GM15510 (cell line): Measurements from ENCODE around the gene CLTA.

Experiments used
- POLR2A ChIP-seq: IDR thresholded peaks from 3 replicates; pipeline ENCODE4 v1.6.1; 2011; ENCODE audit warnings: borderline replicate concordance; ENCODE audit not compliant: insufficient read length; ENCODE audit errors: extremely low read depth

CLTA gene

GRCh38 chr9:36204906-36205547 lies 14.3 kb downstream of the CLTA start:
- TF ChIP-seq POLR2A: no peak

- TF ChIP-seq POLR2A: no peak
Measured at GRCh38 chr9:36207016-36207415, 16.3 kb downstream of the CLTA start.

GRCh38 chr9:36207546-36208012 lies 16.9 kb downstream of the CLTA start:
- no peak for TF ChIP-seq POLR2A

GRCh38 chr9:36208521-36209253 lies 18.0 kb downstream of the CLTA start:
- TF ChIP-seq POLR2A: no peak

- TF ChIP-seq POLR2A: no peak
Measured at GRCh38 chr9:36210722-36211121, 20.0 kb downstream of the CLTA start.

GRCh38 chr9:36211510-36211909 lies 20.8 kb downstream of the CLTA start:
- no peak for TF ChIP-seq POLR2A

GRCh38 chr9:36213387-36213786 lies 22.7 kb downstream of the CLTA start:
- no peak for TF ChIP-seq POLR2A

GRCh38 chr9:36213989-36214388 lies 23.3 kb downstream of the CLTA start:
- TF ChIP-seq POLR2A: no peak

- no peak for TF ChIP-seq POLR2A
Measured at GRCh38 chr9:36214571-36214970, 23.9 kb downstream of the CLTA start.

- no peak for TF ChIP-seq POLR2A
Measured at GRCh38 chr9:36217256-36217968, 26.7 kb downstream of the CLTA start.

- TF ChIP-seq POLR2A: no peak
Measured at GRCh38 chr9:36218011-36218410, 27.3 kb downstream of the CLTA start.

GRCh38 chr9:36218411-36218901 lies 27.7 kb downstream of the CLTA start:
- no peak for TF ChIP-seq POLR2A

- TF ChIP-seq POLR2A: no peak
Measured at GRCh38 chr9:36221667-36222066, 30.9 kb downstream of the CLTA start.

GRCh38 chr9:36222449-36222848 lies 31.7 kb downstream of the CLTA start:
- TF ChIP-seq POLR2A: no peak

- TF ChIP-seq POLR2A: no peak
Measured at GRCh38 chr9:36237230-36237629, 46.5 kb downstream of the CLTA start.
